Measurements from ENCODE around the gene INKA2. TPM values are rescaled to one million over a fixed set of nuclear protein-coding genes. Genes with fewer than 3 reads are reported as not detected.

INKA2 gene
- polyA plus RNA-seq, 3 donors: 1.8 to 6.6 (median 2.0) TPM

DNA sequence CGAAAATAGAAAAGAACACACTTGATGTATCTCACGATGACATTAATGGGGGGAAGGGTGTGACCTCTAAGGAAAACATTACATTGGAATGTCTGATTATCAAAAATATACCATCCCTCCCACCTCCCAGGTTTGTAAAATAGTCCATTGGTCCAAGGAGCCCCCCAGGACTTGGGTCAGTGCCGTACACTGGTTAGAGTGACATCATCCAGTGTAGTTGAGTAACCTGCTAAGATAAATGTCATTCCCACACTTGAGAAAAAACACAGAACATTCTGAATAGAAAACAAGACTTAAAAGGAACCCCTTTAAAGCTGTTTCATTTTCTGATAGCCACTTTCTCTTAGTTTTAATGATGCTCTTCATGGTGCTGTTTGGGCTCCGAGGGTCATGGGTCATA lies 31.7 kb upstream of the INKA2 start:
- H3K4me1 Mint-ChIP-seq: peaks cover 3% of the 10 kb centered on the region
- no CpG with 5 or more reads among the region's 4 CpGs for WGBS (ENCODE audit: insufficient coverage)
- peaks cover 20 to 22% of the 10 kb centered on the region in 2 donors for H3K36me3 Mint-ChIP-seq
- Histone ChIP-seq H3K9ac (ENCODE audit: insufficient read depth, low read length, poor library complexity, severe bottlenecking) (no peak overlapping the region), H3K9me3 (replicated peaks in 1 of 2; ENCODE audit: control insufficient read depth in 1 of 2, insufficient read depth in 1 of 2, low read length in 2 of 2) (no peaks in the 10 kb centered on the region), H2AFZ (ENCODE audit: insufficient read depth, low read depth, low read length, poor library complexity, severe bottlenecking) (no peak overlapping the region), H3K36me3 (replicated peaks in 1 of 2; ENCODE audit: control insufficient read depth in 1 of 2, insufficient read depth in 2 of 2, low read length in 2 of 2) (peaks cover 26 to 30% of the 10 kb centered on the region in 2 donors), H3K79me2 (ENCODE audit: insufficient read depth, low read length) (peaks cover 3% of the 10 kb centered on the region), H3K4me3 (replicated peaks in 1 of 3; ENCODE audit: low read depth in 2 of 3, low read length in 3 of 3) (no peak overlapping the region), H4K20me1 (ENCODE audit: insufficient read depth, low read length) (no peaks in the 10 kb centered on the region), H3K4me1 (ENCODE audit: control insufficient read depth in 1 of 2, insufficient read depth in 2 of 2, low read length in 2 of 2) (no peaks in the 10 kb centered on the region), H3K4me2 (replicated peaks; ENCODE audit: extremely low read depth, low read length, poor library complexity, severe bottlenecking) (no peak overlapping the region), H3K27me3 (ENCODE audit: control insufficient read depth in 2 of 2, insufficient read depth in 2 of 2, low read length in 2 of 2) (no peaks in the 10 kb centered on the region), H3K27ac (ENCODE audit: low read depth in 1 of 2, low read length in 2 of 2) (no peak overlapping the region)
- no peaks in the 10 kb centered on the region for H3K9me3 Mint-ChIP-seq
- peak overlapping the region in 1 of 7 donors; percentile 46 for H3K27ac Mint-ChIP-seq
- H3K4me3 Mint-ChIP-seq: no peak overlapping the region
- intact Hi-C loops (cut with micrococcal nuclease): no loop called here
- peaks cover 0 to under 1% (median 0%) of the 10 kb centered on the region in 3 donors for H3K27me3 Mint-ChIP-seq (ENCODE audit: low read depth in 3 of 3)
- TF ChIP-seq, protein P1, sequence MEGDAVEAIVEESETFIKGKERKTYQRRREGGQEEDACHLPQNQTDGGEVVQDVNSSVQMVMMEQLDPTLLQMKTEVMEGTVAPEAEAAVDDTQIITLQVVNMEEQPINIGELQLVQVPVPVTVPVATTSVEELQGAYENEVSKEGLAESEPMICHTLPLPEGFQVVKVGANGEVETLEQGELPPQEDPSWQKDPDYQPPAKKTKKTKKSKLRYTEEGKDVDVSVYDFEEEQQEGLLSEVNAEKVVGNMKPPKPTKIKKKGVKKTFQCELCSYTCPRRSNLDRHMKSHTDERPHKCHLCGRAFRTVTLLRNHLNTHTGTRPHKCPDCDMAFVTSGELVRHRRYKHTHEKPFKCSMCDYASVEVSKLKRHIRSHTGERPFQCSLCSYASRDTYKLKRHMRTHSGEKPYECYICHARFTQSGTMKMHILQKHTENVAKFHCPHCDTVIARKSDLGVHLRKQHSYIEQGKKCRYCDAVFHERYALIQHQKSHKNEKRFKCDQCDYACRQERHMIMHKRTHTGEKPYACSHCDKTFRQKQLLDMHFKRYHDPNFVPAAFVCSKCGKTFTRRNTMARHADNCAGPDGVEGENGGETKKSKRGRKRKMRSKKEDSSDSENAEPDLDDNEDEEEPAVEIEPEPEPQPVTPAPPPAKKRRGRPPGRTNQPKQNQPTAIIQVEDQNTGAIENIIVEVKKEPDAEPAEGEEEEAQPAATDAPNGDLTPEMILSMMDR (IDR thresholded peaks at IDR 0.05): no peak
- no peak for DNase-seq

DNA sequence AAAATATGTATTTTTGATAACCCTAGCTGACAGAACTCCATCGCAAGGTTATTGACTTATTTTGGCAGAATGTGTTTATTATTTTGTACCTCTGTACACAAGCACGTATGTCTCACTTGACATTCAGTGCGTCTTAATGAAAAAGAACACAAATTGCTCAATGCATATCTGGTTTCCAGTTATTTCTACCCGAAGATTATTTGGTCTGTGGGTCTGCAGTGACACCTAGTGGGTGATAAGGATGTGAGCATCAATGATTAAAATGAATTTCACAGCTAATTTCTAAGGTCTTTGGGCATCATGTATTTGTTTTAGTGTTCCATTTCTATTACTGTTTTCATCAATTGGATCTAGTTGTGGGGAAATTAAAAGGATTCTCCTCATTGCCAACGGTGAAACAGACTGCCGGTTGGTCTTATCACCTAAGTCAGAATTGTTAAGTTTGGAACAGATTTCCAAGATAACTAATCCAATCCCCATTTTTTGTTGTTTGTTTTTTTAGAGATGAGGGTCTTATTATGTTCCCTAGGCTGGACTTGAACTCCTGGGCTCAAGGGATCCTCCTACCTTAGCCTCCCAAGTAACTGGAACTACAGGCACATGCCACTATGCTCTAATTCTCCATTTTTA lies 30.4 kb upstream of the INKA2 start:
- DNase-seq: peak; percentile 50 to 76 (median 69)
- H3K27ac ChIP-seq (ENCODE audit: low read depth in 1 of 2, low read length in 2 of 2): no peak overlapping the region
- no peak overlapping the region for H3K27ac Mint-ChIP-seq

More for the DNA sequence above, 30.4 kb upstream of the INKA2 start:
- Mint-ChIP-seq H3K4me3 (no peak overlapping the region), H3K36me3 (peaks cover 32 to 34% of the 10 kb centered on the region in 2 donors), H3K27me3 (ENCODE audit: low read depth in 3 of 3) (no peaks in the 10 kb centered on the region), H3K4me1 (peaks cover 3% of the 10 kb centered on the region), H3K9me3 (no peaks in the 10 kb centered on the region)
- Histone ChIP-seq H3K4me1 (ENCODE audit: control insufficient read depth in 1 of 2, insufficient read depth in 2 of 2, low read length in 2 of 2) (no peaks in the 10 kb centered on the region), H2AFZ (ENCODE audit: insufficient read depth, low read depth, low read length, poor library complexity, severe bottlenecking) (no peak overlapping the region), H4K20me1 (ENCODE audit: insufficient read depth, low read length) (no peaks in the 10 kb centered on the region), H3K27me3 (ENCODE audit: control insufficient read depth in 2 of 2, insufficient read depth in 2 of 2, low read length in 2 of 2) (no peaks in the 10 kb centered on the region), H3K4me2 (replicated peaks; ENCODE audit: extremely low read depth, low read length, poor library complexity, severe bottlenecking) (no peak overlapping the region), H3K9me3 (replicated peaks in 1 of 2; ENCODE audit: control insufficient read depth in 1 of 2, insufficient read depth in 1 of 2, low read length in 2 of 2) (no peaks in the 10 kb centered on the region), H3K79me2 (ENCODE audit: insufficient read depth, low read length) (peaks cover 3% of the 10 kb centered on the region), H3K36me3 (replicated peaks in 1 of 2; ENCODE audit: control insufficient read depth in 1 of 2, insufficient read depth in 2 of 2, low read length in 2 of 2) (peaks cover 39 to 43% of the 10 kb centered on the region in 2 donors), H3K9ac (ENCODE audit: insufficient read depth, low read length, poor library complexity, severe bottlenecking) (no peak overlapping the region), H3K4me3 (replicated peaks in 1 of 3; ENCODE audit: low read depth in 2 of 3, low read length in 3 of 3) (no peak overlapping the region)
- TF ChIP-seq, protein P1 (IDR thresholded peaks at IDR 0.05): peak; percentile 79
- intact Hi-C loops (cut with micrococcal nuclease): loop anchor here in 1 of 2 donors (5.0 kb wide), 1 partner anchor 52 kb away; no protein-coding TSS in a partner anchor
- 0% methylated on average over 1 of the region's 6 CpGs for WGBS (ENCODE audit: insufficient coverage)

Data from CD14-positive monocyte (primary cell).